RWPE1 (cell line): ENCODE results near the gene AGAP1.

Experiments
- CTCF ChIA-PET: fragments of 350-600 bp; sonication (Branson Sonifier 250); formaldehyde crosslinking; extraction: SDS; loops from one replicate; lab custom pipeline; 2021; lab: Yijun Ruan, JAX
- POLR2A ChIA-PET: fragments of 400-600 bp; formaldehyde crosslinking; extraction: SDS; loops from one replicate; lab custom pipeline; 2020; ENCODE audit warnings: antibody characterized with exemption; ENCODE audit not compliant: low non-redundant PET; lab: Yijun Ruan, JAX
- DNase-seq: peaks from one replicate; pipeline ENCODE4 v3.0.0; 2012; ENCODE audit warnings: low spot score
- H3K27ac ChIP-seq: fragments of 450-650 bp; 2 replicates; pipeline ENCODE4 v1.5.1; 2017
- CTCF ChIP-seq: fragments of 450-650 bp; conservative IDR thresholded peaks from 2 replicates; pipeline ENCODE4 v1.5.1; 2017; ENCODE audit warnings: low read depth, mild to moderate bottlenecking

Gene AGAP1

GRCh38 chr2:236114959-236115358 lies 621.1 kb downstream of the AGAP1 start:
- no peak overlapping the region for H3K27ac ChIP-seq
- DNase-seq = no peak
- no peak for TF ChIP-seq CTCF
- POLR2A ChIA-PET = no interaction called here
- CTCF ChIA-PET = no interaction called here

GRCh38 chr2:236117401-236117800 lies 623.6 kb downstream of the AGAP1 start:
- DNase-seq = no peak
- no peak overlapping the region for H3K27ac ChIP-seq
- ChIA-PET CTCF (no interaction called here), POLR2A (no interaction called here)
- no peak for TF ChIP-seq CTCF

- ChIA-PET POLR2A (no interaction called here), CTCF (no interaction called here)
- no peak for DNase-seq
- H3K27ac ChIP-seq = no peak overlapping the region
- TF ChIP-seq CTCF = no peak
Observed at GRCh38 chr2:236117861-236118269, 624.0 kb downstream of the AGAP1 start.

GRCh38 chr2:236119003-236119402 lies 625.2 kb downstream of the AGAP1 start:
- ChIA-PET CTCF (no interaction called here), POLR2A (no interaction called here)
- TF ChIP-seq CTCF = no peak
- DNase-seq = no peak
- H3K27ac ChIP-seq = no peak overlapping the region

- ChIA-PET POLR2A (no interaction called here), CTCF (no interaction called here)
- H3K27ac ChIP-seq = no peak overlapping the region
- no peak for DNase-seq
- TF ChIP-seq CTCF = no peak
Observed at GRCh38 chr2:236119476-236119875, 625.6 kb downstream of the AGAP1 start.

GRCh38 chr2:236120141-236120601 lies 626.3 kb downstream of the AGAP1 start:
- no peak for DNase-seq
- H3K27ac ChIP-seq = no peak overlapping the region
- ChIA-PET CTCF (no interaction called here), POLR2A (interaction anchor here (0.5 kb wide), 1 partner anchor 34 kb away, joined by 3 read pairs; no protein-coding TSS in a partner anchor)
- no peak for TF ChIP-seq CTCF
